Measurements from ENCODE around the gene RASD2. TPM values are rescaled to one million over a fixed set of nuclear protein-coding genes. Genes with fewer than 3 reads are reported as not detected.

Gene RASD2
- total RNA-seq, 4 donors from 2014 or later: 2.7 to 5.8 (median 4.8) TPM

- Histone ChIP-seq H3K4me1 (no peaks in the 10 kb centered on the region), H3K4me3 (no peak overlapping the region), H3K9me3 (no peaks in the 10 kb centered on the region), H3K27me3 (no peaks in the 10 kb centered on the region), H3K27ac (no peak overlapping the region), H3K36me3 (no peaks in the 10 kb centered on the region)
- TF ChIP-seq POLR2A (IDR thresholded peaks at IDR 0.05): no peak
- TF ChIP-seq, protein P1, sequence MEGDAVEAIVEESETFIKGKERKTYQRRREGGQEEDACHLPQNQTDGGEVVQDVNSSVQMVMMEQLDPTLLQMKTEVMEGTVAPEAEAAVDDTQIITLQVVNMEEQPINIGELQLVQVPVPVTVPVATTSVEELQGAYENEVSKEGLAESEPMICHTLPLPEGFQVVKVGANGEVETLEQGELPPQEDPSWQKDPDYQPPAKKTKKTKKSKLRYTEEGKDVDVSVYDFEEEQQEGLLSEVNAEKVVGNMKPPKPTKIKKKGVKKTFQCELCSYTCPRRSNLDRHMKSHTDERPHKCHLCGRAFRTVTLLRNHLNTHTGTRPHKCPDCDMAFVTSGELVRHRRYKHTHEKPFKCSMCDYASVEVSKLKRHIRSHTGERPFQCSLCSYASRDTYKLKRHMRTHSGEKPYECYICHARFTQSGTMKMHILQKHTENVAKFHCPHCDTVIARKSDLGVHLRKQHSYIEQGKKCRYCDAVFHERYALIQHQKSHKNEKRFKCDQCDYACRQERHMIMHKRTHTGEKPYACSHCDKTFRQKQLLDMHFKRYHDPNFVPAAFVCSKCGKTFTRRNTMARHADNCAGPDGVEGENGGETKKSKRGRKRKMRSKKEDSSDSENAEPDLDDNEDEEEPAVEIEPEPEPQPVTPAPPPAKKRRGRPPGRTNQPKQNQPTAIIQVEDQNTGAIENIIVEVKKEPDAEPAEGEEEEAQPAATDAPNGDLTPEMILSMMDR (IDR thresholded peaks at IDR 0.05): no peak
- peak in 1 of 3 donors; percentile 27 for DNase-seq
Observed at GRCh38 chr22:35526333-35526979, 14.2 kb upstream of the RASD2 start.

GRCh38 chr22:35528927-35529326 lies 11.7 kb upstream of the RASD2 start:
- no peak for TF ChIP-seq POLR2A (IDR thresholded peaks at IDR 0.05)
- TF ChIP-seq, protein P1 (IDR thresholded peaks at IDR 0.05): no peak
- H3K9me3 ChIP-seq: no peaks in the 10 kb centered on the region
- H3K4me3 ChIP-seq: no peak overlapping the region
- H3K27me3 ChIP-seq: no peaks in the 10 kb centered on the region
- H3K4me1 ChIP-seq: no peaks in the 10 kb centered on the region
- H3K27ac ChIP-seq: no peak overlapping the region
- no peaks in the 10 kb centered on the region for H3K36me3 ChIP-seq
- no peak for DNase-seq

DNA sequence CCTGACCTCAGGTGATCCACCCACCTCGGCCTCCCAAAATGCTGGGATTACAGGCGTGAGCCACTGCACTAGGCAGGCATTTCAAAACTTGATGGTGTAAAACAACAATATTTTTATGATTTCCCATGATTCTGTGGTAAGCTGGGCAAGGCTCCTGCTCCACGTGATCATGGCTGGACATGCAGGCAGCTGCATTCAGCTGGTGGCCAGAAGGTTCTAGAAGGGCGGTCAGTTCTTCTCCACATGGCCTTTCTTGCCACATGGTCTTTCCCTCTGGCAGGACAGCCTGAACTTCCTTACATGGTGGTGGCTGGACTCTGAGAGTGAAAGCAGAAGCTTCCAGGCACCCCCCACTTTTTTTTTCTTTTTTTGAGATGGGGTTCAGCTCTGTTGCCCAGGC lies 9.9 kb upstream of the RASD2 start:
- no peaks in the 10 kb centered on the region for H3K27me3 ChIP-seq
- no peaks in the 10 kb centered on the region for H3K36me3 ChIP-seq
- TF ChIP-seq, protein P1 (IDR thresholded peaks at IDR 0.05): no peak
- TF ChIP-seq POLR2A (IDR thresholded peaks at IDR 0.05): no peak
- no peaks in the 10 kb centered on the region for H3K9me3 ChIP-seq
- no peak for DNase-seq
- no peak overlapping the region for H3K4me3 ChIP-seq
- H3K4me1 ChIP-seq: peaks cover 0 to 6% (median 0%) of the 10 kb centered on the region in 4 donors
- no peak overlapping the region for H3K27ac ChIP-seq

DNA sequence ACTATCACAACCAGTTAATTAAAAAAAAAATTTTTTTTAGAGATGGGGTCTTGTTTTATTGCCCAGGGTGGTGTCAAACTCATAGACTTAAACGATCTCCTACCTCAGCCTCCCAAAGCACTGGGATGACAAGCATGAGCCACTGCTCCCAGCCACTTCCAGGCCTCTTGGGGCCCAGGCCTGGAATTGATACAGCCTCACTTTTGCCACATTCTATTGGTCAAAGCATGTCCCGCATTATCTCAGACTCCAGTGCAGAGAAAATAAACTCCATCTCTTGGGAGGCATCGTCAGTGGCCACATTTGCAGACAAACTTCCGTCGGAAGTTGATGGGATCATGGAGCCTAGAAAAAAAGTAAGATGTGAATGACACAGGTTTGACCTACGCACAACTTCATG lies 9.4 kb upstream of the RASD2 start:
- no peak for TF ChIP-seq POLR2A (IDR thresholded peaks at IDR 0.05)
- TF ChIP-seq, protein P1 (IDR thresholded peaks at IDR 0.05): no peak
- H3K4me1 ChIP-seq: peaks cover 0 to 11% (median 0%) of the 10 kb centered on the region in 4 donors
- H3K27me3 ChIP-seq: no peaks in the 10 kb centered on the region
- H3K27ac ChIP-seq: no peak overlapping the region
- no peaks in the 10 kb centered on the region for H3K36me3 ChIP-seq
- DNase-seq: no peak
- H3K9me3 ChIP-seq: no peaks in the 10 kb centered on the region
- no peak overlapping the region for H3K4me3 ChIP-seq

GRCh38 chr22:35531676-35532075 lies 9.0 kb upstream of the RASD2 start:
- Histone ChIP-seq H3K27me3 (no peaks in the 10 kb centered on the region), H3K9me3 (no peaks in the 10 kb centered on the region), H3K4me3 (no peak overlapping the region), H3K36me3 (no peaks in the 10 kb centered on the region), H3K4me1 (peaks cover 0 to 15% (median 0%) of the 10 kb centered on the region in 4 donors), H3K27ac (no peak overlapping the region)
- no peak for TF ChIP-seq POLR2A (IDR thresholded peaks at IDR 0.05)
- TF ChIP-seq, protein P1 (IDR thresholded peaks at IDR 0.05): no peak
- no peak for DNase-seq

Data from Peyer's patch (tissue), 4 donors.